SK-MEL-5 (cell line): ENCODE data around the gene ATXN10. TPM values are rescaled to one million over a fixed set of nuclear protein-coding genes. Genes with fewer than 3 reads are reported as not detected.
A peak's percentile ranks its signal among the peaks of the same experiment; 100 is the strongest.

Source experiments
- DNase-seq: peaks from one replicate; pipeline ENCODE4 v3.0.0-alpha.2; 2016; ENCODE audit warnings: low read depth, low spot score
- in situ Hi-C: cut with HindIII; loops from 2 replicates; pipeline ENCODE4 v1.10.0; 2016; ENCODE audit warnings: low sequenced_read_pairs, high pct_unique_total_duplicates, low pct_unique_long_range_greater_than_20kb
- total RNA-seq: library from RNA; depleted of rRNA; stranded (reverse); fragments of >200 nt; shearing (Covaris generic); gene quantifications from 2 replicates; pipeline ENCODE4 v1.2.3, GENCODE V29; 2014

The ATXN10 gene
- total RNA-seq, 1 experiment from 2014 or later = 52.7 TPM

DNA sequence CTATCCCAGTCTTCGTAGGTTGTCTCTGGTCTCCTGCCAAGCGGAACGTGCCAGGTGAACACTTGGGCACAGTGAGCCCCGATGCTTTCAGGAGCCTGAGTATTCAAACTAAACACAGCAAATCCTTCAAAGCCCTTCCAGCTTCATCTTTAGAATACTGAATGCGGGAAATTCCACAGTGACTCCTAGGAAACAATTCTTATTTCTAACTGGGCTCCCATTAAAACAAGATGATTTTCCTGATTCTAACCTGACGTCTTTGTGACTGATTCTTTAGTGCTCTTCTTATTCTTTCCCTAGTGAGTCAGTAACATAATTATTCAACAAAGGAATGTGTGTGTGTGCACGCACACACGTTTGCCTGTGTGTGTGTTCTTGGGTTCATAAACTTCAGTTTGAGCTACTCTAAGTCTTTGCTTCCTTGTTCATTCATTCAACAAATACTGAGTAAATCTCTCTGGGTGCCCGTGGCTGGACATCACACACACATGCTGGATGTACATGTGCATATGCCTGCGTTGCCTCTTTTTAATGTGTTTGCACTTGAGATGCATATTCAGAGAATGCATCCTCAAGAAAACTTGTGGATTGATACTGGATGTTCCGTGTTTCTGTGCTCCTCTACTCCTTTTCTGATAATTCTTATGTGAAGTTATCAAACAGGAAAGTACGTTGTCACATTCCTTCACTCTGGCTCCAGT lies 170.8 kb downstream of the ATXN10 start:
- no peak for DNase-seq
- in situ Hi-C loops = no loop called here

GRCh38 chr22:45843031-45843430 lies 171.4 kb downstream of the ATXN10 start:
- DNase-seq = no peak

DNA sequence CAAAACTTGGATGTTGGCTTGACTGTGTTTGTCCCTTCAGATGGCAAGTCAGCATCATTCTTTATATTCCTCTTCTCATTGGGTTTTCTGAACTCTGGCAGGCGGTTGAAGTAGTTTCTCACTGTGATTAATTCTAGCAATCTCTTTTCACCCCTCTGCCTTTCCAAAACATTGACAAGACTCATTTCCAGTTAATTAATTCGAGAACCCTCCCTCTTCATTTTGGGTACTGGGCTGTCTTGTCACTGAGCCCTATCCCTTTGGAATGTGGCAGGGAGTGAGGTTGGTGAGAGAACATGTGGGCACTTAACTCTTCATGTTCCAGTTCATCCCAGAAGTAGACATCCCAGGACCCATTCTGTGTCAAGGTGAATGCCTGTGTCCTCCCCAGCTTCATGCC lies 172.4 kb downstream of the ATXN10 start:
- in situ Hi-C loops = no loop called here
- DNase-seq = no peak

More at GRCh38 chr22:45843031-45843430, 171.4 kb downstream of the ATXN10 start:
- in situ Hi-C loops = no loop called here

DNA sequence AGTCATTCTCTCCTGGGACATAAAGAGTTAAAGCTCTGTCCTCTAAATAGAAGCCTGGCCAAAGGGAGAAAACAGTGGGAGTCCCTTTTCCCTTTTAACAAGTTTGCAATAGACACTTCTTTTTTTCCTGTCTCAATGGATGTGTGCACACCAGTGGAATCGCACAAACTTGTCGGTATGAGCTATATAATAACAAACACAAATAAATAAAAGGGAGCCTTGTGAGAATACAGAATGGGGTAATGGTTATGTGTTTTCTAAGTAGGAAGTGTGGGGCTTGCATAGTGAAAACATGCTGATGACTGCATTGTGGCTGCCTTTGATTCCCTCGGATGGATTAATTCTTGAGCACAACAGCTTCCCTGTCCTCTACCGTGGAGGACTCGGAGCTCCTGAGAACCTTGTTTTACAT lies 173.4 kb downstream of the ATXN10 start:
- DNase-seq = peak; percentile 91
- in situ Hi-C loops = no loop called here

DNA sequence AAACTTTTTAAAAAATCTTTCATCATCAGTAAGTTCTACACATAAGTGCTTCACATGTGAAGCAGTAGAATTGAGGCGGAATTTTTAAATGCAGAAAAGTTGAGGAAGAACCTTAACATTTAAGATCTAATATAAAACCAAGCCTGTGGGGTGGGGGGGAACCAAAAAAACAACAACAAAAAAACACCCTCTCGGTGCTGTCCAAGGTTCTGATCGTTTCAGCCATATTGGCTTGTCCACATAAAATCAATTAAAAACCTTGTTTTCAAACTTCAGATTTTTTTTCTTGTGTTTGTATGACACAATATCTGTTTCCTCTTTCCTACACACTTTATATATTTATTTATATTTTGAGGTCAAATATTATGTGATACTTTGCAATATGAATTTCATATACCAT lies 175.3 kb downstream of the ATXN10 start:
- in situ Hi-C loops = no loop called here
- DNase-seq = no peak

GRCh38 chr22:45848904-45849303 lies 177.3 kb downstream of the ATXN10 start:
- no peak for DNase-seq
- in situ Hi-C loops = no loop called here

DNA sequence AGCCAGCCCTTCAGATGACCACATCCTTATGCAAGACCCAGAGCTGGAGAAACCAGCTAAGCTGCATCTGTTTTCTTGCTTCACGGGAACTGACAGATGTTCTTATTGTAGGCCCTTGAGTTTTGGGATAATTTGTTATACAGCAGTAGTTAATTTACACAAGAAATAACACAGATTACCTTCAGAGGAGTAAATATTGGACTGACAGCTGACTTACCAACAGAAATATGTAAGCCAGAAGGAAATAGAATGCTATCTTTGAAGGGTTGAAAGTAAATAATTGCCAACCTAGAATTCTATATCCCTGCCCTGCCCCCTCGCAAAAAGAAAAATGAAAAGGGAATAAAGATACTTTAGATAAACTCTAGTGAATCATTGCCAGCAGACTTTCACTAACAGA lies 181.2 kb downstream of the ATXN10 start:
- in situ Hi-C loops = no loop called here
- DNase-seq = no peak

- DNase-seq = no peak
- in situ Hi-C loops = no loop called here
Observed at GRCh38 chr22:45855961-45856360, 184.3 kb downstream of the ATXN10 start.

- DNase-seq = no peak
- in situ Hi-C loops = no loop called here
Observed at GRCh38 chr22:45857519-45857918, 185.9 kb downstream of the ATXN10 start.

DNA sequence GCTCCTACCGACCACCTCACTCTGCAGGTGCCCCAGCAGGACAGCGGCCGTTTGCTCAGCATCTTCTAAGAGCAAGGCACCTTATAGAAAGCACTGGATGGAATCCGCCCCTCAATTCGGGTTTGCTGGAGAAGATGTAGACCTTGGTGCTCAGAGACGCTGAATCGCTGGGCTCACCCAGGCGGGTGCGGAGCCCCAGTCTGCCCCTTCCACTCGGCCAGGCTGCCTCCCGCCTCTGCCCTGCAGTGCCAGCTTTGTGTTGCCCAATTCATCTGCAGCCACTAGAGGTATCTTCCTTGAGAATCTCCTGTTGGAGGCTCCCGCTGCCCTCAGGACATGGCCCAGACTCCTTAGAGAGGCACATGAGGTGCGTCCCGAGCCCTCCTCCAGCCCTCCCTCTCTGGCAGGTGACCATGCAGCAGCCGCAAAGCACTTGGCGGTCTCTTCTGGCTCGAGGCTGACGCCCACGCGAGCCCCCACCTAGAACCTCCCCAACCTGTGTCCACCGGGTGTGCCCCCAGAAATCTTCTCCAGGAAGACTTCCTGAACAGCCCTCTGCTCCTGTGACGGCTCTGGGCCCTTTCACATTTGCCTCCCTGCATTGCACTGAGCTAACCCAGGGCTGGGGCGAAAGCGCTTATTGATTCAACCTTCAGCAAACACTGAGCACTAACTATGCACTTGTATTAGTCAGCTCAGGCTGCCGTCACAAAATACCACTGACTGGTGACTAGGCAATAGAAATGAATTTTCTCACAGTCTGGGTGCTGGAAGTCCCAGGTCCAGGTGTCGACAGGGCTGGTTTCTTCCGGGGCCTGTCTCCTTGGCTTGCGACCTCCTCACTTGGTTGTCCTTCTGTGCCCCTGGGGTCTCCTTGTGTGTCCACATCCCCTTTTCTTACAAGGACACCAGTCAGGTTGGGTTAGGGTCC lies 187.9 kb downstream of the ATXN10 start:
- DNase-seq = no peak
- in situ Hi-C loops = no loop called here

- in situ Hi-C loops = no loop called here
- DNase-seq = no peak
Observed at GRCh38 chr22:45860201-45860600, 188.6 kb downstream of the ATXN10 start.

- in situ Hi-C loops = no loop called here
- DNase-seq = no peak
Observed at GRCh38 chr22:45861259-45861658, 189.6 kb downstream of the ATXN10 start.

- in situ Hi-C loops = no loop called here
Observed at GRCh38 chr22:45863981-45864751, 192.5 kb downstream of the ATXN10 start.

GRCh38 chr22:45864959-45865476 lies 193.4 kb downstream of the ATXN10 start:
- no peak for DNase-seq
- in situ Hi-C loops = no loop called here

More at GRCh38 chr22:45863981-45864751, 192.5 kb downstream of the ATXN10 start:
- peak; percentile 79 for DNase-seq

DNA sequence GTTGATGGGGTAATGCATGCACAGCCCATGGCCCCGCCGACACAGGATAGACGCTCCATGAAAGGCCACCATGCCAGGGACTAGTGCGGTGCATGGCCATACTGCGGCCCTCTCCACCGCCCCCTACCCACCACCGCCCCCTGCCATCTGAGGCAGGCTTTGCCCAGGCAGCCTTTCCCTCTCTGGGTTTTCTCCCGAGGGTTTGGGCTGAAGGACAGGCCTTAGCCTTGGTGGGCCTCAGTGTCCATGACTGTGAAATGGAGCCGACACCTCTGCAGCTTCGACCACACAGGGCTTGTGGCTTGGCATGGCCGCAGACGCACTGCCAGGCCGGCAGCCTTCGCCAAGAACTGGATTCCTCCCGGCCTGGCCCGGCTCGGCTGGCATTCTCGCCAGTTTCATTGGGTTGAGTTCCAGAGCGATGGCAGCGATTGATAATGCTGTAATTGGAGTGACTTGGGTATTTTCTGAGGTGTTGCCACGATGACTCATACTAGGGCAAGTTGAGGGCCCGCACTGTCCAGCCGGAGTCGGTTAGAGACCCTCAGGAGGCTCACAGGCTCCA lies 194.0 kb downstream of the ATXN10 start:
- no peak for DNase-seq
- in situ Hi-C loops = no loop called here

- DNase-seq = no peak
- in situ Hi-C loops = no loop called here
Observed at GRCh38 chr22:45866126-45866645, 194.6 kb downstream of the ATXN10 start.

- in situ Hi-C loops = no loop called here
- no peak for DNase-seq
Observed at GRCh38 chr22:45866646-45867117, 195.0 kb downstream of the ATXN10 start.
